OCI-M2 (cell line): ENCODE data around the gene PARD3.
"Not testable (repeated sequence)": the region's sequence is repeated elsewhere in the genome, so short reads cannot be mapped to it uniquely, and the experiment has no call there.

Experiments used
- DNase-seq: peaks from one replicate; lab custom pipeline; 2025; ENCODE audit not compliant: unreplicated experiment; lab: John Stamatoyannopoulos, UW

The PARD3 gene

DNA sequence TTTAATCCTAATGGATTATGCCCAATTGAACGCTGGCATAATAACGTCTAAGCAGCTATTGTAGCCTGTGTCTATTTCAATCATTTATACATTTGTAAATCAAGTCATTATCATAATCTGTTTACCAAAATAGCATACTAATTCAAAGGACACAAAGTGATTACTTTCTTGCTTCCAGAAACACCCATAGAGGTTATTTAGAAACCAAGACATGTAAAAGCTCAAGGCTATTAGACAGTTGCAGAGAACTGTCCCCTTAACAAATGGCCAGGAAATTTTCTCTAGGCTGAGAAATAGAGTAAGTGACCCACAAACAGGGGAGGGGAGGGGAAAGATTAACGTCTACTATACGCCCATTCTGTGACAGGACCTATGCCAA, 455.7 kb downstream of the PARD3 start:
- no peak for DNase-seq

DNA sequence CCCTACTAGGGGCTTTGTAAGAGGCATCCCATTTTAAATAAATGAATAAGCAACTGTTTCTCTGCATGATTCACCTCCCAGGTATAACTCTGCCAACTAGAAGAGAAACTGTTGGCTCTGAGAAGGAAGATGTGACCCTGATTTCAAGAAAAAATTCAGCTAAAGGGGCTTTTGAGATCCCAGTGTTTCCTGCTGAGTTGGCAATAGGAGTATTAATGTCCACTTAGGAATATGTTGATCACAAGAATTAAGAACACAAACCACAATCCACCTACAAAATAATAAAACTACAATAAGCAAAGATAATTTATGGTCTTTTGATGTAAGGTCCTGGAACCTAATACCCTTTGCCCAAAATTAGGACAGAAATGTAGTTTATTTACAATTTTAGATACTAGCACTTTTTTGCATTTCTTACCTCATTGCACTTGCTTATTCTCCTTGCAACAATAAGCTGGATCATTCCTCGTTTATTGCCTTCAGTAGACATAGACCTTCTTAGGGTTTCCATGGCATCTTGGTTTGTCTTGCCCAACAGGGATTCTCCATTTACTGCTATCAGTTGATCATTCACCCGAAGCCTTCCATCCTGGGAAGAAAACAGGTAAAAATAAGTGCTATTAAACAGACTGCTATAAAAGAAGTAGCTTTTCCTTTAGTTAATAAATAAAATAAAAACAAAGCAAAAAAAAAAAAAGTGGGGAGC, 456.2 kb downstream of the PARD3 start:
- DNase-seq: no peak

DNA sequence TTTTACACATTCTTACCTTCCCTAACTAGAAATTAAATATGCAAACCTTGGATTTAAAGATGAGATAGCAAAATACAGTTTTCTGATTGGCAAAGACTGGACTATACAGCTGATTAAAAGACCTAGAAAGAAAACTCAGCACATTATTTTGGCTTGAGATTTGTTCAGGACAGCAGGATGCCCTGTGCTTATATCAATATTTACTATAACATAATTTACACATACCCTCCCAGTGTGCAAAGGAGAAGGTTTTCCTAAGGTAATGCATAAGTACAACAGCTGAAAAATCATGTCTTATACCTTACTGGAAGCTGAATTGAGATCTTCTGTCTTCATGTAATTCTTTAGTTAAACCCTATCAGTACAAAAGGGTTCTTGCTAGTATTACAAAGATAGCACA, 458.6 kb downstream of the PARD3 start:
- DNase-seq: no peak

DNA sequence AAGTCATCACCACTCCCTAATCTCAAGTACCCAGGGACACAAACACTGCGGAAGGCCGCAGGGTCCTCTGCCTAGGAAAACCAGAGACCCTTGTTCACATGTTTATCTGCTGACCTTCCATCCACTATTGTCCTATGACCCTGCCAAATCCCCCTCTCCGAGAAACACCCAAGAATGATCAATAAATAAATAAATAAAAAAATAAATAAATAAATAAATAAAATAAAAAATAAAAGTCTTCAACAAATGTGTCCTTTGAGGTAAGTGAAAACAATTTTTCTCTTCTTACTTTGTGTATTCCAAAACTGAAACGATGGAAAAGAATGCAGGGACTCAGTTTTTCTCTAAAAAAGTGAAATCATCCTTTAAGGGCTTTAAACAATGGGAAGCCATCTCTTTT, 461.6 kb downstream of the PARD3 start:
- not testable (repeated sequence) for DNase-seq

DNA sequence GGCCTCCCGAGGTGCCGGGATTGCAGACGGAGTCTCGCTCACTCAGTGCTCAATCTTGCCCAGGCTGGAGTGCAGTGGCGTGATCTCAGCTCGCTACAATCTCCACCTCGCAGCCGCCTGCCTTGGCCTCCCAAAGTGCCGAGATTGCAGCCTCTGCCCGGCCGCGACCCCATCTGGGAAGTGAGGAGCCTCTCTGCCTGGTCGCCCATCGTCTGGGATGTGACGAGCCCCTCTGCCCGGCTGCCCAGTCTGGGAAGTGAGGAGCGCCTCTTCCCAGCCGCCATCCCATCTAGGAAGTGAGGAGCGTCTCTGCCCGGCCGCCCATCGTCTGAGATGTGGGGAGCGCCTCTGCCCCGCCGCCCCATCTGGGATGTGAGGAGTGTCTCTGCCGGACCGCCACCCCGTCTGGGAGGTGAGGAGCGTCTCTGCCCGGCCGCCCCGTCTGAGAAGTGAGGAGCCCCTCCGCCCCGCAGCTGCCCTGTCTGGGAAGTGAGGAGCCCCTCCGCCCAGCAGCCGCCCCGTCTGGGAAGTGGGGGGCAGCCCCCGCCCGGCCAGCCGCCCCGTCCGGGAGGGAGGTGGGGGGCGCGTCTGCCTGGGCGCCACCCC, 462.4 kb downstream of the PARD3 start:
- DNase-seq: not testable (repeated sequence)

DNA sequence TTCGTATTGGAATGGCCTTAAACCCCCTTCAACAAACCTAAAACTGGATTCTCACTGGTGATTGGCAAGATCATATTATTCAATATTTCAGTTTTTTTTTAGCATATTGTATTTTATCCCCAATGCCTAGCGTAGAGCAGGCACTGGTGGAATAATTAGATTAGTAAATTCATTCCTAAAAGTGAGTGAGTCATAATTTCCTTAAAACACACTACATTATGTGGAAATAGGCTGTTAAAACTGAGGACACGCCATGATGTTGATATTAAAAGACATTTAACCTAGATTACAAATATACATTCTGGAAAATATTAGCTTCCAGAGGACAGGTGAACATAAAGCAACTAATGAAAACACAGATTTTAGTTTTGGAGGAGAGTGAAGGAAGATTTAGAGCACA, 463.9 kb downstream of the PARD3 start:
- no peak for DNase-seq

DNA sequence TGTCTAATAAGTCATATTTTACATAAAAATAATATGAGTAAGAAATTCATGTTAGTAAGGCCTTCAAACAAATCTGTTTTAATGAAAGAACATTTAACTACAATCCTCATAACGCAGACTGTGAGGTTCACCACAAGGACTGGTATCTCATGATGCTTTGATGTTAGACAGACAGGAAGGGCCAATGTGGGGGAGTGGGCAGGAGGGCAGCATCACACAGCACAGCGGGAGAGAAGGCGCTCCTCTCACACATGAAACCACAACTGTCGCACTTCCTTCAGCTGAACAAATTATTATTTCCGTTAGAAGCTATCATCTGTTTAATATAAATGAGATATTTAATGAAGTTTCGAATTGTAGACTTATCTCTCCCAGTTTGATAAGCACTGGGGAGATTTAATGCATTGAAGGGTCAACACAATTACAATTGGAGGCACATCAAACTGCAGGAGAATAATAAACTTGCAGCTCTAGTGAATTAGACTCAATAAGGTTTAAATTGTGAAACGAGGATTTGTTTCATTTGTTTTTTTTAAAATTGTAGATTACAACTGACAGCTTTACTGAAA, 466.1 kb downstream of the PARD3 start:
- DNase-seq: no peak

DNA sequence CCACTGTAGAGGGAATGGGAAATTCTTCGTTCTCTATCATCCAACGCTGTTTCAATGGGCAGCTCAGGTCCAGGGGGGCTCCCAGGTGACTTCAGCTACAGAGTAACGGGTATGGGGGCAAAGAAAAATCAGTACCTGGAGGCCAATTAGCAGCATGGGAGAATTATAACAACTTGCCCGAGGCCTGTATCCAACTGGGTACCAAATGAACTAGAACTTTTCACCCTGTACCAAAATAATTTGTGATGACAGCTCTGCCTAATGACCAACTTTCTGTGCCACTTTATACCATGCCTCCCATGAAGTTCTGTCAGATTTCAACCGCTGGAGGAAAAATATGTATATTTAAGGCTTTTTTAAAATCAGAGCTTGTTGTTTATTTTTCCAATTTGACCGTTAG, 467.1 kb downstream of the PARD3 start:
- DNase-seq: no peak

DNA sequence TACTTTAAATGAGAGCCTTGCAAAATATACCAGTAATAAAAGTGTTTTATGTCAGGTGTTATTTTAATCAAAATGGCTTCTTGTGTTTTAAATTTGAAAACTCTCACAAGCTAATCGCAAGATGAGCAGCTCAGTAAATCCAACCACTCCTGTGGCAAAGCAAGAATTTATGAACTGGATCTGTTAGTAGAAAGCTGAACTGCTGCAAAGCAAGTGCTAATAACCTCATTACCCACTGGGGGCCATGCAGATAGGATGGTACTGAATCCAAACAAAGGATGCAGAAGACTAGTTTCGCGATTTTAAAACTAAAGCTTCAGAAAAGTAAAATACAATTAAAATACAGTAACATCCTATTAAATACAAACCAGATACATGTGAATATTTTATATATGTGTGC, 468.0 kb downstream of the PARD3 start:
- no peak for DNase-seq

DNA sequence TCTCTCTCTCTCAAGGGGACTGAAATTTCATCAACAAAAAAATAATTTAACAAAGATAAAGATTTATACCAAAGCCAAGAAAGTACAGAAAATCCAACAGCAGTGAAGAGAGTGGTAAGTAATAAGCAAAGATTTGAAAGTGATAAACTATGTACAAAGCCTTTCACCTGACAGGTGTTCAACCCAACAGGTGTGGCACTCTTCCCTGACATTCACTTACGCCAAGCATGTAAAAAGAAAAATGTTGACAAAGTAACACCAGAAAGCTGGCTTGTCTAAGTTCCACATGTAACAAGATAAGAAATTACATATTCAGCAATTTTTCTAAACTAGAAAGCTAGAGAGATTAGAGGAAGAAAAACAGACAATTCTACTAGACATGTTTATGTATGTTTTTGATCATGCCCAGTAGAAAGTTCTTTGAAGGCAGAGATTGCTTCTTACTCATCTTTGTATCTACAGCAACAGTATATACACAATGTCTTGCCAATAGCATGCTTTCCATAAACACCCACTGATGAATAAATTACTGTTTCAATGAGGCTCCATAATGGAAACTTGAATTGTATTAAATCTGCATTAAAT, 468.5 kb downstream of the PARD3 start:
- no peak for DNase-seq

DNA sequence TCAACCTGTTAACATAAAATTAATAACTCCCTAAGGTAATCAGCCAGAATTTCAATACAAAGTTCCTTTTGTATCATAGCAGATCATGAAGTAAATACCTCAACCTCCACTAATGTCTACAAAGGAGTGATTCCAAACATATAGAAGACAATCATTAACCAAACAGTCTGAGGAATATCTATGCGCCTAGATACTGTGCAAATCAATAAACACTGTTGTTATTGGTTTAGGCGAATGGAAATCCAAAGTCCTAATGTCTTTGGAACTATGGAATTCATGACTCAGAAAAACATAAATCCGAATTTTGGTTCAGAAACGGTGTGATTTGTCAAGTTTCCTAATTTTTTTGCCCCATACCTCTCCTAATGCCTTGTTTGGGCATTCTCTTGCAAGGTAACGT, 469.7 kb downstream of the PARD3 start:
- DNase-seq: no peak

DNA sequence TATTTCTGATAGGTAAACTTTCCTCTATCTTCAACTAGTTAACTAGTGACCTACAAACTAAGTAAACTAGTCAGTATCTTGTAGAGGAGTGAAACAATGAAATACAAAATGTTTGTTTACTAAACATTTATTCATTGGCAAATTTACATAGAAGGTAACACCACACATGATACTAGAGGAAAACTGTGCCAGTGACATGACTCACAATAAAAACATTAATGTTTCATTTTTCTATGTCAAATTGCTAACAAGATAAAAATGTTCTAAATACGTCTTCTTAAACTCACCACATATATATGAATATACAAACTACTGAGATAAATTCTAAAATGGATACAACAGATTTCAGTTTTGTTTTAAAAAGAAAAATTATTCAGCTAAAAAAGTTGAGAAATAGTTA, 471.3 kb downstream of the PARD3 start:
- DNase-seq: no peak

DNA sequence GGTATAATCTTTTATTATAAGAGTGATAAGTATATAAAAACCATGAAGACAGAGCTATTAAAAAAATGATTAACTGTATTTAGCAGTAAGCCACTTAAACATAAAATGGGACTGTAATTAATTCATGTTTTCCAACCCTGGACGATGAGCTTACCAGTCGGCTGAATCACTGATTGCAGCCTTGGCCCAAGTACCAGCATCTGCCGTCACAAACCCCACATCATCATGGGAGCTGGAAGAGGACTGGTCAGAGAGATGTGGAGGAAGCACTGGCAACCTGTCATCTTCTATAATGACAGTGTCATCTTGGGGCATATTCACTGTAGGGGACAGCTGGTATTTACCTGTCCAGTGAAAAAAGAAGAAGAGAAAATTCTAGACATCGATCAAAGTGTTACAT, 473.6 kb downstream of the PARD3 start:
- DNase-seq: no peak

DNA sequence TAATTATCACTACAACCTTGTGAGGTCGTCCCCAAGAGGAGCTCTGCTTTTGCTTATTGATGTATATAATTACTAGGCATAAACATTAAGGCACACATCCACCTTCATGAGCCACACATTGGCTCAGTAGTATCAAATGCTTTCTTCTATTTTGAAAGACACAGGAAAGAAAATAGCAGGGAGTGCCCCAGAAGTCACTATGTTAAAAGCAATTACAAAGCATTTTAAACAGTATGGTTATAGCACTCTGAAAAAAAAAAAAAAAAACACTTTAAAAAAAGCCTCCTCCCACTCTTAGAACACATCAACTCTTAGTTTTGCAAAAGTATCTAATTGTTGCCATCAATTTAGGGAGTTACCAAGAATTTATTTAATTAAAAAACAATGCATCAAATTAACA, 474.2 kb downstream of the PARD3 start:
- no peak for DNase-seq

DNA sequence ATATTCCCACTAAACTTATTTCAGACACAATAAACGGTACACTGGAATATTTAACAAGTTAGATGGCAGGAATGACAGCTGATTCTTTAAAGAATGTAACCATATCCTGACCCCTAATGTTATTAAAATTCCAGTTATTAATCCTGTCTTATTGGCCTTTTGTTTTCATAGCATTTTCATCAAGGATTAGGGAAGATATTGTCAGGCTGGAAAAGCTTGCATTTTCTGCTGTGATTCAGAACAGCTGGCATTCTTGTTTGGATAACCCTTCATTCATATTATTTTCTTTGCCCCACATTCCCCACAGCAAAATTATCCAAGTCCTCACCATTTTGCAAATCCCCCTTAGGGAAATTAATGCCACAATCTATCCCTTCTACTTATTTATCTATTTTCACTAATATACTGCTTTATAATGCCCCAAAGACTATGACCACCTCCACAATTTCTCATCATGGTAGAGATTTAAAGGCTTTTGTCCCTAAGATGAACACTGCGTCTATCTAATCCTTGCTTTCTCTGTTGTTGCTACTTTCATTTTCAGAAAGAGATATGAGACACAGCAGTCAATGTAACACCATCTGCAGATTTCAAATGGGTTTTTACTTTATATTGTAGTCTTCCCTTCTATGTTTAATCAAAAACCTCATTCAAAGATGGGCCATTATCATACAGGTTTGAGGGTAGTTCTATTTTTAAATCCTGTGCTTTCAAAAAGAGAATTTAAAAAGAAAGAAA, 475.1 kb downstream of the PARD3 start:
- no peak for DNase-seq

DNA sequence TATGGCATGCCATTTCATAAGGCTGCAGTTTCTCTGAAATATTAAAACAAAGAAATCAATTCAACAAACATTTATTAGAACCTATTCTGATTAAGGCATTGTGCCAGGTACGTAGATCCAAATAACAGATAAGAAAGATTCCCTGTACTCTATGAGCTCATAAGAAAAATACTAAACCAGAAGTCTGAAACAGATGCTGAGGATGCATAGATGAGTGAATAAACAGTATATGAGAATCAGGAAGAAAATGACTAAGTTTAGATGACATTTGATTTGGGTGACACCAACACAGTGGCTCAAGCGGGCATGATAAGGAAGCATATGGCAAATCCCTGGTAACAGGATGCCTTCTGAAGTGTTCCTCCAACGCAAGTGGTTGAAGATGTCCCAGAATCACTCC, 477.2 kb downstream of the PARD3 start:
- no peak for DNase-seq

DNA sequence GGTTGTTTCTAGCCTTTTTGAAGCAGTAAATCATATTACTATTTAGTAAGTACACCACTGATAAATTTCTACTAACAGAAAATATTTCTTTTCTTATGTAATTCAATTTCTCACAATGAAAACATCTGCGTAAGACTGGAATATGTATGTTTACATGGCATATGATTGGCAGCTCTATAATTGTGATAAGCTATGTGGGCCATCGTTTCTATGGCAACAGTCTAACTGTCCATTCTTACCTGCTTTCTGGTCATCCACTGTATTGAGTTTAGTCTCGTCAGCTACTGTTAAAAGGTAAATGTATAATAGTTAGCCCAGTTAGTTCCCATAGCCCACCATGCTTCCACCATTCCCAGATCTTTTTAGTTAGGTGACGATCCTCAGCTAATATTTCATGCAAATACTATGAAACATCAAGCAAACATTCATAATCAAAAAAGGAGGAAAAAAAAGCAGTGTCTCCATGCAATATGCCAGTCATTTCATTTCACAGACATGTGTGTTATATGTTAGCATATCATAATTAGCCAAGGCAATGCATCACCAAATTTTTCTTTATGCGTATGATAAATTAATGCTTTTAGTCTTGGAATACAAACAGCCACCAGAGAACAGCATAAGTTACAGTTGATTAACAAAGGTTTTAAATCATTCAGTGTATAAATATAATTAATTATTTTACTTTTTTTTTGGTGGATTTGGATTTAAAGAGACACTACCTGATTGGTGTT, 479.0 kb downstream of the PARD3 start:
- no peak for DNase-seq

DNA sequence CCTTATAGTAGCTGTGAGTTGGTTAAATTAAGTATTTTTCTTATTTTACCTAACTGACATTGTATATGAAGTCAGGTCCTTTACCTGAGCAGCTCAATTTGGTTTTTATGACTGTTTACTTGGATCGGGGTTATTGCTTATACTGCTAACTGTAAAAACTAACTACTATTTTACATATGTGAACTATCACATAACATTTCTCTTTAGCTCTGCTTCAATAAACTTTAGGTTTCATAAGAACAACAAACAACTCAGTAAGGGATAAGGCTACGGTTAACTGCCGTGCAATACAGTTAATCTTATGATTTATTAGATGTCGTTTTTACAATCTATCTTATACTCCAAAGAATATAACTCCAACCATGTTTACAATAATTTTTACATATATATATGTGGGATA, 480.2 kb downstream of the PARD3 start:
- DNase-seq: no peak

DNA sequence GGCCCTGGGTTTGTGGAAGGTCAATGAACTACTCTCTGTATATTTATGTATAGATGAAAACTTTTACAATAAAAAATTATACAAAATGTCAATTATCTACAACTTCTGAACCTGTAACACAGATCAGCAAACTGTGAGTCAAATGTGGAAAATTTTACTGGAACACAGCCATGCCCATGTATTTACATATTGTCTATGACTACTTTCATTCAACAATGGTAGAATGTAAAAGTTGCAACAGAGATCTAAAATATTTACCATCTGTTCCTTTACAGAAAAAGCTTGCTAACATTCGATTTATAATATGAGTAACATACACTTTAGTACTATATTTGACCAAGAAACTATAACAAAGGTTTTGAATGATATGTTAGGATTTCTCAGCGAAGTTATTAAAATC, 481.6 kb downstream of the PARD3 start:
- no peak for DNase-seq

DNA sequence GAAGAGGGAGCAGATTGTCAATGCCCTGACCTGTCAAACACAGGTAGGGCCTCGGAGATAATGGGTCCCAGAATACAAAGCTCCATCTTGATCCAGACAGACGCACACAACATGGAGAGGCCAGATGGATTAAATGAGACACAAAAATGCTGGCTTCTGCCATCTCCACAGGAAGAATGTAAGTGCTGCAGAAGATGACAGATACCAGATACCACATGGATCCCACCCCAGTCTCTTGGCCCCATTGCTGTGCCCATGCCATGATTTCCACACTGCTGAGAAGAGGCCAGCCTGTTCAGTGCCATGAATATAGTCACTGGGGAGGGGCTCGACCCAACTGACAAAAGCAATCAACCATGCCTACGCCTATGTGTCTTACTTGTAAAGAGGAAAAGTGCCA, 487.9 kb downstream of the PARD3 start:
- DNase-seq: no peak

DNA sequence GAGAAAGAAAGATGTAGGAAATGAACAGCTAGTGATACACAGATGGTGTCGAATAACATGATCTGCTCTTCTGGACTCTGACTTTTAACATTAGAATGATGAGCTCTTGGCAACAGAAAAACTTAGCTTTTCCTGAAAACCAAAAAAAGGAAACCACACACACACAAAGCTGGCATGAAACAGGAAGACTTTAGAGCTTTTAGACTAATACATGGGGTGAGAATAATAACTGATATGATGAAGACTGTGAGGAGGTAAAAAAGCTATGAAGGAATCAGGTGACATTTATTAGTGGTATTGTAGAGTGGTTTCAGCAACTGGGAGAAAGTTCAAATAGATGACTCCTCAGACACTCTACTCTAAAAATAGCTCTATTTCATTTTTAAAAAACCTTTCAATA, 491.9 kb downstream of the PARD3 start:
- DNase-seq: no peak
